Measurements from ENCODE around the gene VAPB. TPM values are rescaled to one million over a fixed set of nuclear protein-coding genes. Genes with fewer than 3 reads are reported as not detected.

Gene VAPB
- total RNA-seq, 1 donor from 2014 or later, result 47.6 TPM

GRCh38 chr20:58492074-58492718 is 103.2 kb downstream of the VAPB start:
- Mint-ChIP-seq H3K4me1 (ENCODE audit: unreplicated experiment) (no peaks in the 10 kb centered on the region), H3K9me3 (ENCODE audit: unreplicated experiment) (peaks cover 17% of the 10 kb centered on the region), H3K27ac (ENCODE audit: unreplicated experiment) (no peak overlapping the region), H3K36me3 (ENCODE audit: unreplicated experiment) (peaks cover 6% of the 10 kb centered on the region), H3K27me3 (ENCODE audit: unreplicated experiment) (peaks cover 15% of the 10 kb centered on the region), H3K4me3 (ENCODE audit: unreplicated experiment) (no peak overlapping the region)
- no peak for TF ChIP-seq CTCF (IDR thresholded peaks at IDR 0.05)
- DNase-seq (ENCODE audit: extremely low spot score, unreplicated experiment), result no peak

- Mint-ChIP-seq H3K4me1 (ENCODE audit: unreplicated experiment) (no peaks in the 10 kb centered on the region), H3K9me3 (ENCODE audit: unreplicated experiment) (peaks cover 17% of the 10 kb centered on the region), H3K27me3 (ENCODE audit: unreplicated experiment) (peaks cover 15% of the 10 kb centered on the region), H3K27ac (ENCODE audit: unreplicated experiment) (no peak overlapping the region), H3K4me3 (ENCODE audit: unreplicated experiment) (no peak overlapping the region), H3K36me3 (ENCODE audit: unreplicated experiment) (peaks cover 6% of the 10 kb centered on the region)
- no peak for TF ChIP-seq CTCF (IDR thresholded peaks at IDR 0.05)
- no peak for DNase-seq (ENCODE audit: extremely low spot score, unreplicated experiment)
Measured at GRCh38 chr20:58492795-58493524, 103.9 kb downstream of the VAPB start.

GRCh38 chr20:58494923-58495622 is 106.0 kb downstream of the VAPB start:
- no peak for DNase-seq (ENCODE audit: extremely low spot score, unreplicated experiment)
- Mint-ChIP-seq H3K36me3 (ENCODE audit: unreplicated experiment) (no peaks in the 10 kb centered on the region), H3K9me3 (ENCODE audit: unreplicated experiment) (peaks cover 5% of the 10 kb centered on the region), H3K4me1 (ENCODE audit: unreplicated experiment) (no peaks in the 10 kb centered on the region), H3K4me3 (ENCODE audit: unreplicated experiment) (no peak overlapping the region), H3K27me3 (ENCODE audit: unreplicated experiment) (peaks cover 15% of the 10 kb centered on the region), H3K27ac (ENCODE audit: unreplicated experiment) (no peak overlapping the region)
- no peak for TF ChIP-seq CTCF (IDR thresholded peaks at IDR 0.05)

- Mint-ChIP-seq H3K4me3 (ENCODE audit: unreplicated experiment) (no peak overlapping the region), H3K27ac (ENCODE audit: unreplicated experiment) (no peak overlapping the region), H3K9me3 (ENCODE audit: unreplicated experiment) (no peaks in the 10 kb centered on the region), H3K27me3 (ENCODE audit: unreplicated experiment) (peaks cover 12% of the 10 kb centered on the region), H3K36me3 (ENCODE audit: unreplicated experiment) (no peaks in the 10 kb centered on the region), H3K4me1 (ENCODE audit: unreplicated experiment) (no peaks in the 10 kb centered on the region)
- no peak for TF ChIP-seq CTCF (IDR thresholded peaks at IDR 0.05)
- no peak for DNase-seq (ENCODE audit: extremely low spot score, unreplicated experiment)
Measured at GRCh38 chr20:58495623-58496428, 106.8 kb downstream of the VAPB start.

All from osteocyte (in vitro differentiated cells).